HTERT RPE-1 (cell line): ENCODE measurements around the gene NADSYN1.

ENCODE experiments used
- in situ Hi-C: fragments of 300-500 bp; cut with MboI; formaldehyde crosslinking; loops from 4 replicates; pipeline ENCODE4 v1.14.3; 2020; ENCODE audit warnings: low sequenced_read_pairs

NADSYN1 gene

GRCh38 chr11:71472941-71473792, 20.2 kb downstream of the NADSYN1 start:
- in situ Hi-C loops, result no loop called here

- in situ Hi-C loops, result no loop called here
Observed at GRCh38 chr11:71473793-71474080, 20.7 kb downstream of the NADSYN1 start.

GRCh38 chr11:71474141-71474770, 21.3 kb downstream of the NADSYN1 start:
- in situ Hi-C loops, result no loop called here

- in situ Hi-C loops, result no loop called here
Observed at GRCh38 chr11:71474771-71475483, 21.9 kb downstream of the NADSYN1 start.

- in situ Hi-C loops, result no loop called here
Observed at GRCh38 chr11:71476031-71476430, 23.0 kb downstream of the NADSYN1 start.

- in situ Hi-C loops, result no loop called here
Observed at GRCh38 chr11:71476926-71477640, 24.1 kb downstream of the NADSYN1 start.

- in situ Hi-C loops, result no loop called here
Observed at GRCh38 chr11:71477641-71478527, 24.9 kb downstream of the NADSYN1 start.

- in situ Hi-C loops, result no loop called here
Observed at GRCh38 chr11:71478528-71478840, 25.5 kb downstream of the NADSYN1 start.

- in situ Hi-C loops, result no loop called here
Observed at GRCh38 chr11:71481101-71481960, 28.3 kb downstream of the NADSYN1 start.

- in situ Hi-C loops, result no loop called here
Observed at GRCh38 chr11:71482216-71482615, 29.2 kb downstream of the NADSYN1 start.

- in situ Hi-C loops, result no loop called here
Observed at GRCh38 chr11:71482746-71483364, 29.9 kb downstream of the NADSYN1 start.

- in situ Hi-C loops, result no loop called here
Observed at GRCh38 chr11:71483692-71484091, 30.7 kb downstream of the NADSYN1 start.

GRCh38 chr11:71484248-71485062, 31.5 kb downstream of the NADSYN1 start:
- in situ Hi-C loops, result no loop called here

GRCh38 chr11:71485063-71485399, 32.0 kb downstream of the NADSYN1 start:
- in situ Hi-C loops, result no loop called here

GRCh38 chr11:71485466-71485865, 32.5 kb downstream of the NADSYN1 start:
- in situ Hi-C loops, result no loop called here

GRCh38 chr11:71486320-71486719, 33.3 kb downstream of the NADSYN1 start:
- in situ Hi-C loops, result no loop called here

- in situ Hi-C loops, result no loop called here
Observed at GRCh38 chr11:71488681-71489270, 35.8 kb downstream of the NADSYN1 start.
